Bone marrow (tissue), 2 donors: Measurements from ENCODE around the gene RRP15.

ENCODE experiments used
- DNase-seq, 2 donors: peaks; one replicate each; lab custom pipeline; 2025; lab: John Stamatoyannopoulos, UW

RRP15 gene, protein sequence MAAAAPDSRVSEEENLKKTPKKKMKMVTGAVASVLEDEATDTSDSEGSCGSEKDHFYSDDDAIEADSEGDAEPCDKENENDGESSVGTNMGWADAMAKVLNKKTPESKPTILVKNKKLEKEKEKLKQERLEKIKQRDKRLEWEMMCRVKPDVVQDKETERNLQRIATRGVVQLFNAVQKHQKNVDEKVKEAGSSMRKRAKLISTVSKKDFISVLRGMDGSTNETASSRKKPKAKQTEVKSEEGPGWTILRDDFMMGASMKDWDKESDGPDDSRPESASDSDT

DNA sequence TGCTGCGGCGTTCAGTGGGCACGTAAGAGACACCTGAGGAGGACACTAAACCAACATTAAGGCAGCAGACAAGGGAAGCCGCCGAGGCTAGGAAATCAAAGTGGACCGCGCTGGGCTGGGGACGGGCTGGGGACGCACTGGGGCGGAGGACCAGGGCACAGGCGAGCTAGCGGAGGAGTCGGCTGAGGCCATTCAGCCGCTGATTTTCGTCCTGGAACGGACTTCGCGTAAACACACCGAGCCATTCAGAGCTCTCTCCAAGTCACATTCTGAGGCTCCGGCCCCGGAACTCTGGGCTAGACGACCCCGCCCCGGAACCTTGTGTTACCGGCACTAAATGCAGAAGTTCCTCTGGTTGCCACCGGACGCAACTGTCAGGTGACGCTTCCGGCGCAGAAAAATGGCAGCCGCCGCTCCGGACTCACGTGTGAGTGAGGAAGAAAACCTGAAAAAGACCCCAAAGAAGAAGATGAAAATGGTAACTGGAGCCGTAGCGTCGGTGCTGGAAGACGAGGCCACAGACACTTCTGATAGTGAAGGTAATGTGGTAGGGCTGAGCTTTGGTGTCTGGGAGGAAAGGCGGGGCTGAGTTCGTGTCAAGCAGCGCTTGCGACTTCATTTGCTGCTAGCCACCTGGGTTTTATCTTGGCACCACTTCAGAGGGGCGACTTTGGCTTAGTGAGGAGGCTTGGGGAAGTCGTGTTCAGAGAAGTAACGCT is at the start of gene RRP15:
Gene RRP15 (plus strand): TSS at position 377 of the 719 bp plus-strand sequence. CDS start 24 bp downstream, at position 401.
- DNase-seq = peak; percentile 68 to 82

DNA sequence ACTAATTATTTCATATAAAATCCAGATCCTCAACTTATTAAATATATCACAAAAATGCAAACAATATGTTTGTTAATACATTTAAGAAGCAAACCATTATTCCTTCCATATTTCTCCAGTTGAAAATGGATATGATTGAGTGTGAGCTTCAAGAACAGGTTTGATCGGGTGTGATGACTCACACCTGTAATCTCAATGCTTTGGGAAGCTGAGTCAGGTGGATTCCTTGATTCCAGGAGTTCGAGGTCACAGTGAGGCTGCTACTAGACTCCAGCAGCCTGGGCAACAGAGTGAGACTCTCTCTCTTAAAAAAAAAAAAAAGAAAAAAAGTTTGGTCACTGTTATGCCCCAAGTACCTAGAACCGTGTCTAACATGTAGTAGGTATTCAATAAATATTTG is 42.9 kb upstream of the RRP15 start:
- no peak for DNase-seq

DNA sequence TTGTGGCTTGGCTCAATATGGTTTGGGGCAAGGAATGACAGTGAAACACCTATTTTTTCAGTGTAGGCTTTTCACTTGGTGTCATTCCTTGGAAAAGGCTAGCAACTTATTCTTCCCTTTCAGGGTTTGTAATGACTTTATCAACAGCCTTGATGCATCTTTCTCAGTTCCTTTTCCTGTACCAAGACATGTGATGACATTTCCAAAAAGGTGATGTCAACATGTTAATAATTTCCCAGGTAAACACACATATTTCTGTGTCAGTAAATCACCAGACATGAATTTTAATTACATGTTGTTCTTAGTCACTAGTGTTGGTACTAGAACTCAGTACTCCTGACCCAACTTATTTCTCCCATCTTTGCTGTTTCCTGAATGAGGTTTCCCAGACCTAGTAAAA is 37.8 kb upstream of the RRP15 start:
- no peak for DNase-seq

DNA sequence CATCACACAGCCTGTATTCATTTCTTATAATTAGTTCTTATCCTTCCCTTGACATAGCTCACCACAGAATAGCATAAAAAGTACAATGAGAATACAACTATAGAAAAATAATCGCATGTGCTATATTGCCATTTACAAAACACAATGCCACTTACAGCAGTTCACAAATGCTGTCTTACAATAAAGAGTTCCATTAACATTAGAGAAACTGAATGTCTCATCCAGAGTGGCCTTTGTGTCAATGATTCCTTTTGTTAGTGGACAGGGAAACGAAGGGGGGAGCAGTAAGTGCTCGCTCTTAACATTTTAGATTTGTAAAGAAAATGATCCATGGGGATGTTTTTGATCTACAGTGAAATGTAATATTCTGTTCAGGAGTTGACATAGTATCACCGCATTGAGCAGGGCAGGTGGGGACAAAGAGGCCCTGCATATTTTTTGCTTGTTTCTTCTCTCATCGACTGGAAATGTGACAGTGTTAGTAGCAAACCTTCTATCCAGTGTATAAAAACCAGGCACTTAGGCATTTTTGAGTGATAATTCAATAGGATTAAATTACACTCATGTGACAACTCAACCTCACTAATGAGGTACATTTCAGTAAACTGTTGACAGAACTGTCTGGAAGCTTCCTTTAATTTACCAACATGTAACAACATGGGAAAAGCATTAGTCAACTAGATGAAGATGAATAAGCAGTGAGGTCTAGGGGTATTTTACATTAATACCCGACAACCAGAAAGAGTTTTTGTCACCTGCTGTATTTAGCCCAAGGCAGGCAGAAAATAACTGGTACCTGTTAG is 35.6 kb upstream of the RRP15 start:
- DNase-seq = no peak

DNA sequence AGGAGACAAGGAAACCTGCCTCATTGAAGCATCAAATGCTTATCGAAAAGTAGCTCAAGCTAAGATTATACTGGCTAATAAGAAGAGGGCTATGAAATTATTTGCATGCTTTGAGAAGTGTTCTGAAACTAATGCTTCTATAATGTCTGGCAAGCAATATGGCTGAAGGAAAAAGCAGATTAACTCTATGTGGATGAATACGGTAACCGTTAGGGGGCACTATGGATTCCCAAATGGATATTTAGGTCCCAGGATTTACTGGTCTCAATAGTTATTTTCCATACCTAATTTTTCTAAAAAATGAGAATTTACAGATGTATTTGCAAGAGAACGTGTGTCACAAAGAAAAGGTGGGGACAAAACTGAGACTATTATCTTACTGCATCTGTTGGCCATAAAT is 34.6 kb upstream of the RRP15 start:
- no peak for DNase-seq

DNA sequence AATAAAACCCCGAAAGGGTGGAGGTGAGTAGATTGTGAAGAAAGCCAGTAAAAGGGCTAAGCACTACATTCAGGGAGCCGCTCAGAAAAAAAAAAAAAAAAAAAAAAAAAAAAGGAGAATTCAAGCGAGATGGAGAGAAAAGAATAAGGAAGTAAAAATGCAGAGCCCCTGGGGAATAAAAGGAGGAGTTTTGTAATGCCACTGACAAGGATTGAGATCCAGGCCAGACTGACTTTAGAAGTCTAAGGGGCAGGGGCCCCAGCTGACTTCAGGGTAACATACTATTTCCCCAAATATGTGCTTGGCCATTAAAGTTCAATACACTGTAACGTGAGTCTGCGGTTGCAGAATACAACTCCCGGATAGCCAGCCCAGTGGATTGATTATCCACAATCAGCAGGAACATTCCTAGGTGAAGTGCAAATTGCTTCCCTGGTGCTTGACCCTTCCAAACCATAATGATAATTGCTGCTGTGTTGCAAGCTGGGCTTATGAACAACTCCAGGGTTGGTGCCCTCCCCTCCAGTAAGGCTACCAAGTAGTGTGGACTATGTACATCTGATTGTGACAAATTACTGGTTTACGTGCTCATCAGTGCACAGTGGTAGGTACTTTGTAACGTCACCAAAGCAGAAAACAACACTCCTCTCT is 30.7 kb upstream of the RRP15 start:
- no peak for DNase-seq

DNA sequence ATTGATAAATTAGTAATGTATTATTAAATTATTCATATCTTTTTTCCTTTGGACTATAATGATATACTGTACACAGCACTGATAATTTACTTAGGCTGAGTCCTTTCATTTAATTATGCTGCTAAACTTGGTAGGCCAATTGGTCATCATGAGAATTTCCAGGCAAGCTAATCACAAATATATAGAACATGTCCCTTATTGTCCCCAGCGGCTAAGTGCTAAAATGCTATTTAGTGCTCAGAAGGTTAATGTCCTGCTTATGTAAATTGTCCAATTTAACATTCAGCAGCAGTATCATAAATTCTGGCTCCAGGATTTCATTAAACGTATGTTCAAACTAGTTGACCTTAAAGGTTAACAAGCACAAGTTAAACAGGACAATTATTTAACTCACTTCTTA is 30.0 kb upstream of the RRP15 start:
- no peak for DNase-seq

DNA sequence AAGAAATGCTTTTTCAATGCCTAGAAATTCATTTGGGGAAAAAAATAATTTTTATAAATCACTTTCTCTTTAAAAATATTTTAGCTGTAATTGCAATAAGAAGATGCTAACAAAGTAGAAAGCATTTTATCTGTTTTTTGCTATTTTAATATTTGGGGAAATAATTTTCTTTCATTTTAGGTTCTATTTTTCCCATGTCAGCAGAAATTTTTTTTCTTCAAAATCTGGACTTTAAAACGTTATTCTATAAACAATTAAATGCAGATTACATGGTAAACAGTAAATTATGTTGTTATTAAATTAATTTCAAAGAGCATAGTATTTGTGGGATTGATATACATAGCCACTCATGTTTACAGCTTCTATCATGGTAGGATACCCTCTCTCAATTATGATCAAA is 27.7 kb upstream of the RRP15 start:
- DNase-seq = no peak

DNA sequence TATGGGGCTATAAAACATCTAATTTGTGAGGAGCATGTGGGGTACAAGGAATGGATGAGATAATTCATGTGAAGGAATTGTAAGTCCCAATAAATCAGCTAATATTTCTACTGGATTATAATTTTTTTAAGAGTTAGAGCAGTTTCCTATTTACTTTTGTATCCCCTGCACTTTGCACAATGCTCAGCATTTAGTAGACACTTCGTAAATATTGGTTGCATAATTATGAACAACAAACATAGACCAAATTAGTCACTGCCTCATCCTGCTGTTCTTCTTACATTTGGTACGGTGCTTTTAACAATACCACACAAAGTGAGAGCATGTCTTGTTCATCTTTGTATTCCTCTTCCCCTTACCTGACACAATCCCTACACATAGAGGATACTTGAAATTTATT is 27.1 kb upstream of the RRP15 start:
- no peak for DNase-seq

DNA sequence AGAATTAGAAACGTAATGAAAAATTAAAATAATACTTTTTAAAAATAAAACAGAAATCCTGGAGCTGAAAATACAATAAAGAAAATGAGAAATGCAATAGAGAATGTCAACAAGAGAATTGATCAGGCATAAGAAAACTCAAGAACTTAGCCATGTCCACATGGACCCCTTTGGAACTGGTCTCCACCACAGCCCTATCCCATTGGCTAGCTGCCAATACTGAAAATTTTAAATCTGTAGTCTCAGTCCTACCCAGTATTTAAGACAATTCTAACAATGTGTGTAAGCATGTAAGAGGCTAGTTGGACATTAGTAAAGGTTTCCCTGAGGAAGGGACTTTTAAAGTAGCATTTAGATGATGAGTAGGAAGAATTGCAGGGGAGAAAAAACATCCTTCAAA is 25.8 kb upstream of the RRP15 start:
- no peak for DNase-seq

DNA sequence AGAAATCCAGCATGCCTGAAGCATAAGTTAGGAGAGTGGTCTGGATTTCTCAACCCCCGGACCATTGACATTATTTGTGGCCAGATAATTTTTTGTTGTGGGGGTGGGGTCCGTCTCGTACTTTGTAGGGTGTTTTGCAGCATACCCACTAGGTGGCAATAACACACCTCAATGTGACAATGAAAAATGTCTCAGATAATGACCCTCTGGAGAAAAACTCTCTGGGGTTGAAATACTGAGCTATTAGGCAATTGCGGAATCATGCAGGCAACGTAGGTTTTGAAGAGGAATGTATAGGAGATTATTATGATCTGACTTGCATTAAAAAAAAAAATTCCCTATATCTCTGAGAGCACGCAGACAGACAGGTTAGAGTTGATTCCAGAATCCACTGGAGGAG is 25.3 kb upstream of the RRP15 start:
- no peak for DNase-seq

DNA sequence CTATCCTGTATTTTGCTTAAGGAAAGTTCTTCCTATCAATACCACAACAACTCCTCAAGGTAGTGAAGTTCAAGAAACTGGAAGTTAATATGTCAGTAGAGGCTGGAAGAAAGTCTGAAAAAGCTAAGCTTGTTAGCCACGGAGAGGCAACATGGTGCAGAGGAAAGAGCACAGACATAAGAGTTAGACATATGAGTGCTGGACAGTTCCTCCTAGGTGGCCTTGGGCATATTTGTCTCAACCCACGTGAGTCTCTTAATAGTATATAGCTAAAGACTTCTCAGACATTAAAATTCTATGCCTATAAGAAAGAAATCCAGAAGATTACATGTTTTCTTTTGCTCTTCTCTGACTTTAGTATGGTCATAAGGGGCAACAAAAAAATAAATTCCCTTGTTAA is 22.8 kb upstream of the RRP15 start:
- no peak for DNase-seq

DNA sequence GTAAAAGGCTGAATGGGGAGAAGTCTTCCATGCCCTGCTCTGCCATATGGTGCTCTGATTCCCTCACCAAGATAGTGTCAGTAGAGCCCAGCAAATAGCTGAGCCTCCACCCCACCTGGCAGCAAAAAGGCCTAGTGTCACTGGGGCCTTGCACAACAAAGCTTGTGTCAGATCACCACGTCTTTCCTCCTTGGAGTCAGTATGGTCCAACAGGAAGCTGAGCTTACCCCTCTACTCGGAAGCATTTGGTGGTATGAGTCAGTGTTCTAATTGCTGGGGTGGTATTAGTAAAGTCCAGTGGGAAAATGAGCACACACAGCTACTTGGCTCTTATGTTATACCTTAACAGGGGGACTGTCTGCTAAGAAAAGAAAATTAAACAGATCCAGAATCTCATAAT is 18.7 kb upstream of the RRP15 start:
- no peak for DNase-seq

DNA sequence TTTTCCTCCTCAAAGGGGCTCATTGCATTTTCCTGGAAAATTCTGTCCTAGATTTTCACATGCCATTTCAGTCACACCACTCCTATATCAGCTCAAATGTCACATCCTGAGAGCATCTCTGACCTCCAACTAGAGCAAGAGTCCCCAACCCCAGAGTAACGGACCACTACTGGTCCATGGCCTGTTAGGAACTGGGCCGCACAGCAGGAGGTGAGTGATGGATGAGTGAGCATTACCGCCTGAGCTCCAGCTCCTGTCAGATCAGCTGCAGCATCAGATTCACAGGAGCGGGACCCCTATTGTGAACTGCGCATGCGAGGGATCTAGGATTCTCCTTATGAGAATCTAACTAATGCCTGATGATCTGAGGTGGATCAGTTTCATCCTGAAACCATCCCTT is 12.7 kb upstream of the RRP15 start:
- no peak for DNase-seq

DNA sequence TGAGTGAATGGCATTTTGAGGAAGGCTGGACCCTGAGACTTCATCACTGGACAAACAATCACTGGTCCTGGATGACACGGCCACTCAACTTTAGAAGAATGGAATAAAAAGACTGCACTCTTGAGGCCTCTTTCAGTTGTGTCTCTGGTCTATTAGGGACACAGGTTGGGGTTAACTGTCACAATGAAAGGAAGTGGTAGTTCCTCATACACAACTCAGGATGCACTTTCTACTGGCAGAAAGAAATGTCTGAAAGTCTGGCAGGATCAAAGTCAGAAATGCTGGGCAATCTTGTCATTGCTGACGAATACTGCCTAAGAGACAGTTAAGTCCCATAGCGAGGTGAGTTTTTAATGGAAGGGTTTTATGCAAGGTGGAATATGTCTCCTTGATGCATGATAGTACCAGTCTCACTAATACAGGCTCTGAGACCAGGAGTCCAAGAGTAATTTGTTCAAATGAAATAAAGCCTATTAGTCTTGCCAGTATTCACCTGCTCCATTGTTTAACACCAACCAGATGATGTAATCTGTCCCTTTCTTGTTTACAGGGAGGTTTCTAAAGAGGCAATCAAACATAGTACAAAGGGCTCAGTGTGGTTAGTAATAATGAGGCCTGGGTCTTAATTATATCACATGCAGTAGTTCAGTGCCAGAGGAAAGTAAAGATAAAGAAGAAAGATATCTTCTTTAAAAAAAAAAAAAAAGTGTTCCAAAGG is 11.2 kb upstream of the RRP15 start:
- no peak for DNase-seq

DNA sequence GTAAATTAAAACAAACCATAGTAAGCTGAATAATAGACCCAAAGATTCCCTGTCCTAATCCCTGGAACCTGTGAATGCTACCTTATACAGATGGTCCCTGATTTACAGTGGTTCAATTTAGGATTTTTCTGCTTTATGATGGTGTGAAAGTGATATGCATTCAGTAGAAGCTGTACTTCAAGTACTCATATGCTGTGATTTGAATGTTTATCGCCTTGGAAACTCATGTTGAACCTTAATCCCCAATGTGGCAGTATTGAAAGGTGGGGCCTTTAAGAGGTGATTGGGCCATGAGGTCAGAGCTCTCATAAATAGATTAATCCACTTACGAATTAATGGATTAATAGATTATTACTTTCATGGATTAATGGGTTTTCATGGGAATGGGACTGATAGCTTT is 10.6 kb upstream of the RRP15 start:
- no peak for DNase-seq

DNA sequence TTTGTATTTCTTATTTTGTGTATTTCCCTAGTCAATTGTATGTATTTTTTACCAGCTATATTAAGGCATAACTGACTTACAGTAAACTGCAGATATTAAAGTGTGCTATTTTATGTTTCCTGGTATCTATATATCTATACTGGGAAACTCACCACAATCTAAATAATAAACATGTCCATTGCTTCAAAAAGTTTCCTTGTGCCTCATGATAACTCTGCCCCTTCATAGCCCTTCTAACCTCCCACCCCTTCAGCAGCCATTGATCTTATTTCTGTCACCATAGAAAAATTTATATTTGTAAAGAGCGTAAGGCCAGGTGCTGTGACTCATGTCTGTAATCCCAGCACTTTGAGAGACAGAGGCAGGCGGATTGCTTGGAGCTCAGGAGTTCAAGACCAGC is 9.3 kb upstream of the RRP15 start:
- DNase-seq = no peak

DNA sequence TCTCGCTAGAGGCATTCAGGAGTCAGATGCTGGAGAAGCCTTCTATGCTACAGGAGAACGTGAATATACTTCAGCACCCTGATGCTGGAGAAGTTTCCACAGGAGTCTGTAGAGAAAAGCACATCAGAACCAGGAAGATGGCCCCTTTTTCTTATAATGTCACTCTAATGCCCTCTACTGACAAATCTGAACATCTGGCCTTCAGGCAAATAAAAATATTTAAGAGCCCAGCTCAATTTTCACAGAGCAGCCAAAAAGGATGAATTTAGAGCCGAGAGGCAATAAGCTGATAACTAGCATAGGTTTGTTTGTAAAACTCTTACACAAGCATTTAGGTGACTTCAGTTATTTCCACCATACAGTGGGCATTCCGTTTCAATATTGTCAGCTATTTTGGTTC is 3.8 kb upstream of the RRP15 start:
- DNase-seq = no peak

DNA sequence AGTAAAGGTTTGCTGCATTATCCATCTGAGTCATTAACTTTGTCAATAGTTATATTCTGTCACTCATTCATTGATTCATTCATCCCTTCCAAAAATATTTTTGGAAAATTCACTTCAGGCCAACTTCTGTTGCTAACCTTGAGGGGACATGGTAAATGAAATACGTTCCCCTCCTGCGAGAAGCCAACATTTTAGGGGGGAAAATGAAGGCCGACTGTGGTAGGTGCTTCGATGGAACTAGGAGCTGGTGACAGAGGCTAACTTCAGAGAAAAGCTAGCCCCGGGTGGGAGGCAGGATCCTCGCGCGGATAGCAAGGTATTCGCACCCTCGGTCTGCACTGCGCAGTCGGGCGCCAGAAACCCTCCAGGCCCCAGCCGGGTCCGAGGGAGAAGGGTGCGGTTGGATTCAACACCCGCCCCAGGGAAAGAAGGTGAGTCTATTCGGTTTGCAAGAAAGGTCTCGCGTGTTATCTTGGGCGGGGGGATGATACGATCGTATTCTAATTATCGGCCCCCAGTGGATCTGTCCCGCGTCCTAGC is 646 bp upstream of the RRP15 start:
- DNase-seq = no peak

DNA sequence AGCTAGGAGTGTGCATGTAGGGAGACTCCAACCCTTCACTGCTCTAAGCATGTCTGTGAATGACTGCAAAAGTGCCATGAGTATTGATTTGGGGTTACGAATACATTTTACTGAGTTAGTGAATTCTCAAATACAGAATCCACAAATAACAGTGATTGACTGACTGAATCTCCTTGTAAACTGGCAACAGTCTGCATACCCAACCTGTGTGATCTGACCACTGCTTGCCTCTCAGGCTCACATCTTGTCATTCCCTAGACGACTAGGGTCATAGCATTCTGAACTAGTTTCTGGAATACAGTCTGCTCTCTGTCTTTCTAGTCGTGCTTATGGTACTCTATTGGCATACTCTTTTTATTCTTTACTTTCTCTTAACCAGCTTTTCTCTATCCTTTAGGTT is 7.4 kb downstream of the RRP15 start:
- DNase-seq = no peak

DNA sequence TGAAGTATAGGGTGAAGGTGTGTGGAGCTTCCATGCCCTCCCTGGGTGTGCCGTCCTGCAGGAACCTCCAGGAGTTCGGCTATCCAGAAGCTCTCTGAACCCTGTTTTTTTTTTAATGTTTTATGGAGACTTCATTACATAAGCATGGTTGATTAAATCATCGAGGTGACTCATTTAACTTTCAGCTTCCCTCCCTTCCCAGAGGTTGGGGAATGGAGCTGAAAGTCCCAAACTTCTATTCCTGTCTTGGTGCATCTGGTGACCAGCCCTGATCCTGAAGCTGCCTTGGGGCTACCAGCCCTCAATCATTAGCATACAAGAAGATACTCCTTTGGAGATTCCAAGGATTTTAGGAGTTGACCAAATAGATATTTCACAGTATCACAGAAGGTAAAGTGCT is 9.5 kb downstream of the RRP15 start:
- DNase-seq = no peak

DNA sequence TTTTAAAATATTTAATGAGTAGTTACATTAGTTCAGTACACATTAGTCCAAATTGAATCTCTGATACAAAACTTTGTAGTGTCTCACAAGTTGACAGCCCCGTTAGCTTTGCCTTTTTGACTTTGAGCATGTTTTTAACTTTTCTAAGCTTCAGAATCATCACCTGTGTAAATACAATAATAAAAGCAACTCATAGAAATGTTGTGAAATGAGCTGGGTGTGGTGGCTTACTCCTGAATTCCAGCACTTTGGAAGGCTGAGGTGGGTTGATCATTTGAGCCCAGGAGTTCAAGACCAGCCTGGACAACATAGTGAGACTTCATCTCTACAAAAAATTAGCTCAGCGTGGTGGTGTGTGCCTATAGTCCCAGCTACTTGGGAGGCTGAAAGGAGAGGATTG is 11.1 kb downstream of the RRP15 start:
- DNase-seq = no peak
